GM18861 (cell line): Measurements from ENCODE around the gene MCM3AP.

Experiments
- ATAC-seq: cut with Tn5 transposase; IDR thresholded peaks from one replicate; pipeline ENCODE4 v1.9.1; 2021; ENCODE audit not compliant: unreplicated experiment

MCM3AP gene

DNA sequence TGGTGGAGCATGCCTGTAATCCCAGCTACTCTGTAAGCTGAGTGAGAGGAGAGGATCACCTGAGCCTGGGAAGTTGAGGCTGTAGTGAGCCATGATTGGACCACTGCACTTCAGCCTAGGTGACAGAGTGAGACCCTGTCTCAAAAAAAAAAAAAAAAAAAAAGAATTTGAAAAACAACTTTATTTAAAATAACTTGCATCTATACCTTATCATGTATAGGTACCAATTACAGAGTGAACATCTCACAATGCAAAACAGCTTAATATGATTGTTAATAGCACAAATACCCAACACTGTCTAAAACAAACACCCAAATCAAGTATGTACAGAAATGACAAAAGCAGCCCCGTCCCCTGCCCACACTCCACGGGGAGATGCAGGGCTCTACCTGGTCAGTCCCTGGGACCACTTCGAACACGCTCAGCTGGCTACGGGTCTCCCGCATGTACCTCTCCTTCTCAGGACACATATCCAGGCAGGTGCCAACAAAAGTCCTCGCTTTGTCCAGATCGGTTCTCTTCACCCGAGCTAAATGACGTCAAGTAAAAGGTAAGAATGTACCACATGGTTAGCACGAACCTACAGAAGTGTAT is 10.5 kb downstream of the MCM3AP start:
- no peak for ATAC-seq

DNA sequence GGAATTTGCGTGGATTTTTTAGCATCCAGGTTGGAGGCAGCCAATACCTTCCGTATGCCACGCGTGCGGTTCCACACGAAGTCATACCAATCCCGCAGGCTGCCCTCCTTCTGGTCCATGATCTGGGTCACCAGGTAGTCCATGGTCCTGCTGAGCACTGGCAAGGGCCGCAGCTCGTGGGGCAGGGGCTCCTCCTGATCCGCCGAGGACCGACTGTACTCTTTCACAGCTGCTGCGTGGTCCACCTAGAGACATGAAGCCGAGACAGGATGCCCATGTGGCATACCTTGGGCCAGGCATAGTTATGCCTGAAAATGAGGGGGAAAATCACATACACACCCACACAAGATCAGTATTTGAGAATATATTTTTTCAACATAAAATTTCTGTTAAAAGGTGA is 12.1 kb downstream of the MCM3AP start:
- no peak for ATAC-seq

DNA sequence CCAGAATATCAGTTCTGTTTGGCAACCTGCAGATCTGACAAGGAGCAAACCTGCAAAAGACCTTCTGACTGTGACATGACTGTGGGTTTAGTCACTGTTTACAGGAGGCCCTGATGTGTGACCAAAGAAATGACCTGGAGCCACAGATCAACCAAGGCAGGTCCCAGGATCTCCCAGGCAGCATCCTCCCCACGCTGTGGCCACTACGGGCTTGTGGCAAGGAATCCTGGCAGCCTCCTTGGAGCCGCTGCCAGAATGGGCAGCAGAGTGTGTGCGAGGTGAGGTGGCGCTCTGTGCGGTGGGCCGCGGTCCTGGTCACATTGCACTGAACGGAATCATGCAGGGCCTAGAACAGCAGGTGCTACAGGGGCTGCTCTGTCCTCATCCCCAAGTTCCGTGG is 15.9 kb downstream of the MCM3AP start:
- ATAC-seq: no peak

DNA sequence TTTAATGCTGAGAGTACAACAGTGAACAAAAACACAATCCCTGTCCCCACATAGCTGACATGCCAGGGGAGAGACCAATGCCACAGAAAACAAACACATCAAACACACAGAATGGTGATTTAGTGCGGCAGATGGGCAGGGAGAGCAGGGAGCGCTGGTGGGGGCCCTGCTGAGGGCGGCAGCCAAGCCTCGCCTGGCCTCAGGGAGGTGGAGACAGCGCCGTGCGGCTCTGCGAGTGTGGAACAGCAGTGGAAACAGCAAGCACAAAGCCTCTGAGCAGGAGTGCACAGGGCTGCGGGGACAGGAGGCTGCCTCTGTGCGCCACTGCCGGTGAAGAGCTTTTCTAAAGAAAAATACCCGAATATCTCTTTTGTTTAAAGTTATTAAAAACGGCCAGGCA is 17.0 kb downstream of the MCM3AP start:
- ATAC-seq: no peak

DNA sequence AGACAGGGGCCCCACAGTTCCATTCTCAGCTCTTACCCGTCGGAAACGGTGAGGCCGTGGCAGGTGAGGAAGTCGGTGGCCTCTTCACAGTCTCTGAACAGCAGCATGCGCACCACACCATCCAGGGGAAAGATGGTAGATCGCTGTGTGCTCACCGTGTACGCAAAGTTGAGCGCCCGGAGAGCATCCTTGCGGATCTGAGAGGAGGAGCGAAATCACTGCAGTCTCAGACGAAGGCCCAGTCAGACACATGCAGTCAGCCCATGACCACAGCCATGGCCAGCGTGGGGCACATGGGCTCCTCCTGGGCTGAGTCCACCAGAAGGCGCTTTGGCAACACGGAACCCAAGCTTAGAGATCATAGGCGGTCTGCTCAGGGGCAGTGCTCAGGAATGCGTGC is 18.5 kb downstream of the MCM3AP start:
- no peak for ATAC-seq

DNA sequence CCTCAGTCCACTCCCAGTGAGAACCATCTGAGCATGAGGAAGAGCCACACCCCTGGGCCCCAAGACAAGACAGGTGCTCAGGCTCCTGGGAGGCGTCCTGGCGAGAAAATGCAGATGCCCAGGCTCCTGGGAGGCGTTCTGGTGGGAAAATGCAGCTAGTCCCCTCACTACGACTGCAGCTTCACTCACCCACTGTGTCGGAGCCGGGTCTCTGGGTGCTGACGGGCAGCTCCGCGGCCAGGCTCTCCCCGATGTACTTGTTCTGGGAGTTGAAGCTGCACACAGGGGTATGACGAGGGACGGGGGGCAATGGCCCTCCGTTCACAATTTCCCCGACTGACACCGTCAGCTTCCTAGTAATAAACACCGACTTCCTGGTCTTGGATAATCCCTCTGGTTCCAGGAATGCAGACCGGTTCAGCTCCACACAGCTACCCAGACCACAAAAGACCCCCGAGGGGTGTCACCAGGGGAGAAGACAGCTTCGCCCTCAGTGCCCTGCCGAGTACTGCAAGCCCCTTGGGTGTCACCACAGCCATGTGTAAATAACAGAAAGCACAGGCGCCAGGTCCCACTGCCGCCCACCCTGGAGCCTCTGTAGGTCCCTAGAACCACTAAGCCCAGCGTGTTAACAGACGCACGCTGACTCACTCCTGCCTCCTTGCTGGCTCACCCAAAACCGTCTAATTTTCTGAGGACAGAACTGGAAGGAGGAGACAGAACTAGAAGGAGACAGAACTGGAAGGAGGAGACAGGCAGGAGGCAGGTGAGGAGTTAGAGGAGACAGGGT is 19.5 kb downstream of the MCM3AP start:
- ATAC-seq: no peak

DNA sequence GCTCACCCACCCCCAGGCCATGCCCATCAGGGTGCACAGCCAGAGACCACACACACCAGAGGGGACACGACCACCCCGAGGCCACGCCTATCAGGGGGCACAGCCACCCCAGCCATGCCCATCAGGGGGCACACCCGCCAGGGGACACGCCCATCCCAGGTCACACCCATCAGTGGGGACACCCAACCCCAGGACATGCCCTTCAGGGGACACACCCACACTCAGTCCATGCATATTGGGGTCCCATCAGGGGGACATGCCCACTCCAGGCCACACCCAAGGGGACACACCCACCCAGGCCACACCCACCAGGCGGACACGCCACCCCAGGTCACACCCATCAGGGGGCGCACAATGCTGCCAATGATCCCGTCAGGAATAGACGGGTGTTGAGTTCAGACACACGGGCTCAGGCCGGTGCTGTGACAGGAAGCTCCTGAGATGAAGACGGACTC is 20.7 kb downstream of the MCM3AP start:
- no peak for ATAC-seq

DNA sequence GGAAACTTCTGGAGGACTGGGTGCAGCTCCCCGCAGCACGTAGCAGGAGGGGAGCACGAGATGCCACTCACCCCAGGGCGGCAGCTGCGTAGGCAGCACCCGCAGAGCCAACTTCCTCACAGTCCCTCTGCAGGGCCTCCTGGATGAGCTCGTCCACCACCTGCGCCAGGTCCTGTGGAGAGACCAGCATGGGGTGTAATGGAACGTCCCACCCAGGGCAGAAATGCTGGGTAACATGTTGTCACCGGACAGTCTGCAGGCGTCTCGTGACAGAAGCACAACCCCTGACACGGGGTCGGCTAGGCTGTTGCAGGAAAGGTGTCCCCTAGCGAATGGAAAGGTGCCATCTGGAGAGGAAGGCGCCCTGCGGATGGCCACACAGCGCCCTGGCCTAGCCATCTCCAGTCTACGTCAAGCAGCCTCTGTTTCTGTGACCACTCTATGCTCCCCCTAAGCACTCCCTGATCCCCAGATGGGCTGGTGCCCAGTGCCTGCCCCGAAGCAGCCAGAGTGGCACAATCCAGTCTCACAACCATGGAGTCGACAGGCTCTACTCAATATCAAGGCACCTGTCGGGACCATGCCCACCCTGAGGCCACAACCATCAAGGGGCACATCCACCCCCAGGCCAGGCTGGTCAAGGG is 21.2 kb downstream of the MCM3AP start:
- no peak for ATAC-seq

DNA sequence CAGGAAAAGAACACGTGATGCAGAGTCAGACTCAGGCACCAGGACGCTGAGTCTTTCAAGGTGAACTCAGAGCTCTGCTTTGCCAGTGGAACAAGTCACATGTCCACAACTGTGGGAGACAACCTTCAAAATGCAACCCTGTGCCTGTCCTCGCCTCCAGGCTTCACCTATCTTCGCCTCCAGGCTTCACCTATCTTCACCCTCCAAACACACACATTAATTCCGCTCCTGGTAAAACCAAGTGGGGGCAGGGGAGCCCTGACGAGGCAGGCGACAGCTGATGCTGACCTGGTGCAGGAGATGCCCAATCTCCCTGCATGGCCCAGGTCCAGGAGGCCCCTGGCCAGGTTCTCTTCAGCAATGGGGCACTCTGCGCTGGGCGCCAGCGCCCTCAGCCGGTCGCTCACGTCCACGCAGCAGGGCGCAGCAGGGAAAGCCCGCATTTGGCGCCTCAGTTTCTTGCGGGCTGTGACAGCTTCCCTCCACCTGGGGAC is 28.9 kb downstream of the MCM3AP start:
- ATAC-seq: no peak

DNA sequence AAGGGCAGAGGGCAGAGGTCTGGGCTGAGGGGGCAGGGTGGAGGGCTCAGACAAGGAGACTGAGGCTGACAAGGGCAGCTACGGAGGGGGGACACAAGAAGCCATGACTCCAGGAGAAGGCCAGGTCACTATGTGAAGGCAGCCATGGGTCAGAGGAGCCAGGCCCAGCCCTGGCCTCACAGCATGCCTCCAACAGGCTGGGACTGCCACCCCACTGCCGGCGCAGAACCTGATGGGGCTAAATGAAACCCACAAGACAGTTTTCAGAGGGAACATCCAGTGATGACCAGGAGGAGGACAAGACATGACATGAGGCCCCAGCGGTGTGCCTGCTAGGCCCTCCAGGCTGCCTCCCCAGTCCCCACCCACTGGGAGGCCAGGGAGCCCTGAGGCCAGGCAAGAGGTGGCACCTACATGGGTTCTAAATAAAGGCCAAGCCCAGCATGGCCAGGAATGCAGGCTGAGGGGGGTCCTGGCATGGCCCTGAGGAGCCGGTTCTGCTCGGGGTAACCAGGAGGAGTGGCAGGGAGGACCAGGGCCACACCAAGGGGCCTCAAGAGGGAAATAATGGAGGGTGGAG is 29.6 kb downstream of the MCM3AP start:
- no peak for ATAC-seq

DNA sequence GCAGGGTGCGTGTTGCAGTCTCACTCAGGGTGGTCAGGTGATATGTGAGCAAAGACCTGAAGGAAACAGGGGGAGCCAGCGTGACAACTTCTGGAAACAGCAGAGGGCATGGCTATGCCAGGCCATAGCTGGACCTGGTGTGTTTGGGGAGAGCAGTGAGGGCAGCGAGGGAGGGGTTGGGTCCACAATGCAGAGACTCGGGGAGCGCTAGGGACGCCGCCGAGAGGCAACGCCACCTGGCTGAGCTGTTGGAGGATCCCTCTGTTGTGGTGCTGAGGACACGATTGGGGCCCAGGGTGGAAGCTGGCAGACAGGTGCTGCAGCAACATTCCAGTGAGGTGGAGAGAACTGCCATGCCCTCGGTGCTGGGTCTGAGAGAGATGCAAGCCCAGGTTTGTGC is 30.2 kb downstream of the MCM3AP start:
- ATAC-seq: no peak

DNA sequence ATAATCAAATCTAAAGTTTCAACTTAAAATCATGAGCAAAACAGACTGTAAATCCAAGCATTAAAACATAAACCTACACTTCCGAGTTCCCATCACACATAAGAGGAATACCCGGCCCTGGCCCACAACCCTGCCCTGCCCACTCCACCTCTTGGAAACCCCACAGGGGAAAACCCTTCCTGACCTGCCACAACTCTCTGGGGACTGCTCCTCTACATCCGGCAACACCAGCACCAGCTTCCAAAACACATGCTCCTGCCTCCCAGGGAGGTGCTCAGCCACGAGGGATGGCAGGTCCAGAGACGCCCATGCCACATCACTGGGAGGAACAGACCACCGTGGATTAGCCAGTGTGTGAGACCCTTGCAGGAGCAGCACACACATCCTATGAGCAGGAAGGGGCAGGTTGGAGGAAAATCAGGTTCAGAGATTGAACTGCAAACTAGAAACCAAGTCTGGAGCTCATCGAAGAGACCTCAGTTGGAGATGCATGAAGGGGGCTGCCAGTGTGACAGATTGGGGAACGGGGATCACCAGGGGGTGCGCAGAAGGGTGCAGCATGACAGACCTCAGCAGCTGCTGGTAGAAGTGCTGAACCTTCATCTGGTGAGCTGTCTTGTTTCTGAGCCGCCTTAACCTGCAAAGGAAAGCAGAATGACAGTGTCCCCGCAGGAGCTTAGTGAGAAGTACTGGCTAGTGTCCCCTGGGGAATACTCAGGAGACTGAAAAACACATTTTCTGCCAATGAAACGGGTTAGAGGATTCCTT is 31.0 kb downstream of the MCM3AP start:
- no peak for ATAC-seq

DNA sequence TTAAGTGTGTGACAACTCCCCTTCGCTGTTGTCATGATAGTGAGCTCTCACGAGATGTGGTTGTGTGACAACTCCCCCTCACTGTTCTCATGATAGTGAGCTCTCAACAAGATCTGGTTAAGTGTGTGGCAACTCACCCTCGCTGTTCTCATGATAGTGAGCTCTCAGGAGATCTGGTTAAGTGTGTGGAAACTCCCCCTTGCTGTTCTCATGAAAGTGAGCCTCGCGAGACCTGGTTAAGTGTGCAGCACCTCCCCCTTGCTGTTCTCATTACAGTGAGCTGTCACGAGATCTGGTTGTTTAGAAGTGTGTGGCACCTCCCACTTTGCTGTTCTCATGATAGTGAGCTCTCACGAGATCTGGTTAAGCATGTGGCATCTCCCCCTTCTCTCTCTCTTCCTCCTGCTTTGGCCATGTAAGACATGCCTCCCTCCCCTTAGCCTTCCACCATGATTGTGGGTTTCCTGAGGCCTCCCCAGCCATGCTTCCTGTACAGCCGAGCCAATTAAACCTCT is 31.7 kb downstream of the MCM3AP start:
- no peak for ATAC-seq

DNA sequence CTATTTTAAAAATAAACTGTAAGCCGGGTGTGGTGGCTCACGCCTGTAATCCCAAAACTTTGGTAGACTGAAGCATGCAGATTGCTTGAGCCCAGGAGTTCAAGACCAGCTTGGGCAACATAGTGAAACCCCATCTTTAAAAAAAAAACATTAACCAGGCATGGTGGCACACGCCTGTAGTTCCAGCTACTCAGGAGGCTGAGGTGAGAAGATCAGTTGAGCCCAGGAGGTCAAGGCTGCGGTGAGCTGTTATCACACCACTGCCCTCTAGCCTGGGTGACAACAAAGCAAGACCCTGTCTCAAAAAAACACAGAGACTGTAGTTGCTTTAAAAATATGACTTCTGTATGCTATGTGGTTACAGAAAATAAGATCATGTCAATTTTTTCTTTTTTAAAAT is 32.6 kb downstream of the MCM3AP start:
- no peak for ATAC-seq

DNA sequence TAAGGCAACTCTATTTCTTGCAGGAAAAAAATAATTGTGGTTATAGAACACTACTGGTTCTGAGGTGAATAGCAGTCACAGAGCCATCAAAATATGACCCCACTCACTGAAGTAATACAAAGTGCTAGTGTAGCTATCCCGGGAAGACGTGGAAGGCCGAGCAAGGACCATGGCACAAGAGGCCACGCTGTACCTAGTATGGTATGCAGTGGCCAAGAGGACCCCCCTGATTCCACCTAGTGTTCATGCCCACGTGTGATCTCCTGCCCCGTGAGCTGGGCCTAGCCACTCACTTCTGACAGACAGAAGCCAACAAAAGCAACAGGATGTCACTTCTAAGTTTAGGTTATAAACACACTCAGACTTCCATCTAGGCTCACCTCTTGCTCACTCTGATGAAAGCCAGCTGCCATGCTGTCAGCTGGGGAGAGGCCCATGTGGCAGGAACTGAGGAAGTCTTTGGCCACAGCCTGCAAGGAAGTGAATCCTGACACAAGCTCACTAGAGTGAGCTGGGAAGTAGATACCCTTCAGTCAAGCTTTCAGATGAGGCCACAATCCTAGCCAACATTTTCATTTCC is 35.2 kb downstream of the MCM3AP start:
- no peak for ATAC-seq

DNA sequence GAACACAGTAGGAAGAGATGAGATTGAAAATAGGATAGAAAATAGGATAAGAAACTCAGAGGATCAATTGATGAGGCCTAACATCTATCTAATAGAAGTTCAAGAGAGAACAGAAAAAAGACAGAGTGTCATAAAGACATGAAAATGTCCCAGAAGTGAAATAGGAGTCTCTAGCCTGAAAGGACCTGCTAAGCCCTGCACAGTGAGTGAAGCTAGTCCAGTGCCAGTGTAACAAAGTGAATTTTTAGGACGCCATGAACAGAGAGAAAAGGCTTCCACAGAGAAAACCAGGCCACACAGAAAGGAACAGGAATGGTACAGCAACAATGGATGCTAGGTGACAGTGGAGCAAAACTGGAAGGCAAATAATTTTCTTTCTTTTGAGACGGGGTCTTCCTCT is 36.6 kb downstream of the MCM3AP start:
- ATAC-seq: no peak

DNA sequence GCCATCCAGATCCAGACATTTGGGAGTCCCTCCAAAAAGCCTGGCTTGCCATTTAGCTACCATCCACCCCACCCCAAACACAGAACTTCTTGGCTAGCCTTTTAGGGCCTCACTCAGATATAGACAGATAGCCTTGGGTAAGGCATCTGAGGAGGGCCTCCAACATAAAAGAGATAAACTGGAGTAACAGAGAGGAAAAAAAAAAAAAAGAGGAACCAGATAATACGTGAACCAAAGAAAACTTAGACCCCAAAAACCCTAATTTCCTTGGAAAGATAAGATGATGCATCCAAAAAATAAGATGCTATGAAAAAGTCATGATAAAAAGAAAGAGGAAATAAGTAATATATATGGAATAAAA is 37.0 kb downstream of the MCM3AP start:
- no peak for ATAC-seq

DNA sequence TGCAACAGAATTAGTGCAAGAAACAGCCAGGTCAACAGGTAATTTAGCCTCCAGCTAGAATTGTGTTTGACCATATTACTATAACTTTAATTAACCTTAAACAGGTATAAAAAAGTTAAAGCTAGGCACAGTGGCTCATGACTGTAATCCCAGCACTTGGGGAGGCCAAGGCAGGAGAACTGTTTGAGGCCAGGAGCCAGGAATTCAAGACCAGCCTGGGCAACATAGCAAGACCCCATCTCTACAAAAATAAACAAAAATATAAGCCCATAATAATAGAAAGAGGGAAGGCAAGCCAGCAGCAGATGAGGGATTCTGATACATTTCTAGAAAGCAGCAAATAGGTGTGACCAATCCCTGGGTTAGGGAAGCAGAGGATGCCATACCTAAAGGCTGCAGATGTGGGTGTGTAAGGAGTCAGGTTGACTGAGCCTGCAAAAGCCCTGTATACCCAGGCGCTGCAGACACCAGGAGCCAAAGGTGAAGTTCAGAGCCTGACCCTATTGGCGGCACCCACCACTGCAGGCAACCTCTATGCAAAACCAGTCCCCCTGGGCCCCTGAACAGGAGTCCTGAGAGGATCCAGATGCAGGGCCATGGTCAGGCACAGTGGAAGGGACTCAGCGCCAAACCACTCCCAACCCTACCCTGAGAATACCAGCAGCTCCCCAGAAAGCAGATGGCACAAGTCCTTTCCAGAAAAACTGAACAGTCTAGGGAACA is 37.6 kb downstream of the MCM3AP start:
- ATAC-seq: no peak

DNA sequence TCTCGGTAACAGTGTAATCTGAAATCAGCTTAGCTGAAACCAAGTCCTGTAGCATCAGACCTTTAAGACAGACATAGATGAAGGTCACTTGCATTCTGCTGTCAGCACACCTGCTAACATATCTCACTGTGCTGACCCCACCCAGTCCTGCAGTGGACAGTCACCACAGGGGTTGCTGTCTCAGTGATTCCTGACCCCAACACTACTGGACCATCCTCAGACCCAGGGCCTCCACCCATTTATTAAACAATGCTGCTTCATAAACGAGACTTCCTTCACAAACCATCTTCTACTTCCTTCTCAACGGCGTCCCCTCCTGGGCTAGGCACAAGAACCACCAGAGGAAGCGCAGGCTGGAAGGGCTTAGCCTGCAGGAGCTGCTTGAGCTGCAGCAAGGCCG is 39.1 kb downstream of the MCM3AP start:
- no peak for ATAC-seq
